DMS153 treated with DMSO at 0.1 percent for 48 hours (cell line): ENCODE data around the gene TREML4.
"Not testable (repeated sequence)": the region's sequence is repeated elsewhere in the genome, so short reads cannot be mapped to it uniquely, and the experiment has no call there.

Experiments used
- DNase-seq: peaks from one replicate; lab custom pipeline; 2025; ENCODE audit not compliant: unreplicated experiment; lab: John Stamatoyannopoulos, UW

TREML4 gene, protein sequence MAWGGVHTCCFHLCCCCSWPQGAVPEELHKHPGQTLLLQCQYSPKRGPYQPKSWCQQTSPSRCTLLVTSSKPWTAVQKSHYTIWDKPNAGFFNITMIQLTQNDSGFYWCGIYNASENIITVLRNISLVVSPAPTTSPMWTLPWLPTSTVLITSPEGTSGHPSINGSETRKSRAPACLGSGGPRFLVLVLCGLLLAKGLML

DNA sequence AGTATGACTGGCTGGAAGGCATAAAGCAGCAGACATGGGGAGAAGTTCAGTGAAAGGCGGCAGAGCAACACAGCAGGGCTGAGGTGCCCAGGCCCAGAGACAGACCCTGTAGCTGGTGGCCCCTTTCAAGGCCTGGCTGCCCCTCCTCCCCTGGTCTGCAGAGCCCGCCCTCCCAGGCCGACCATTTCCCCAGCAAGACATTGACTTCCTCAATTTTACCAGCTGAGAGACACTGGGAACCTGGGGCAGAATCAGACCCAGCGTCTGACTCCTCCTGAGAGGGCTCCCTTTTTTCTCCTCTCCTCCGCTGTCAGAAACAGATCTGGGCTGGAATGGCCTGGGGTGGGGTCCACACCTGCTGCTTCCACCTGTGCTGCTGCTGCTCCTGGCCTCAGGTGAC lies at the start of gene TREML4:
Gene TREML4, plus strand, starts transcription at position 254 of the 400 bp plus-strand sequence. Its CDS starts 79 bp downstream, at position 333.
- DNase-seq: no peak

DNA sequence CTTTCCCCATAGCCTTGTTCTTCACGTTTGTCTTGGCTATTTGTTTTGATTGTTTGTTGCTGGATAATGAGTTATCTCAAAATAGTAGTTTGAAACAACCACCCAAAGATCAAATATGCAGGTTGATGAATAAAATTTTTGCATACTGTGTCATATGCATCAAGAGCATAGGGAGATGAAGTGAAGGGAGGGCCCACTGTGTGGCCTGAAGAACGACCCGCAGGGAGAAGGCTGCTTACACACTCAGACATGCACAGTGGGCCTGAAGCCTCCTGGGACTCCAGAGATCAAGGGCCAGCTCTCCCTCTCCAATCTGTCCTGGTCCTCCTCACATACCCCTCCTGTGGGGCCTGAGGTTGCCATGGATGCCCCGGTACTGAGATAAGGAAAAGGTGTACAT lies 49.0 kb upstream of the TREML4 start:
- no peak for DNase-seq

DNA sequence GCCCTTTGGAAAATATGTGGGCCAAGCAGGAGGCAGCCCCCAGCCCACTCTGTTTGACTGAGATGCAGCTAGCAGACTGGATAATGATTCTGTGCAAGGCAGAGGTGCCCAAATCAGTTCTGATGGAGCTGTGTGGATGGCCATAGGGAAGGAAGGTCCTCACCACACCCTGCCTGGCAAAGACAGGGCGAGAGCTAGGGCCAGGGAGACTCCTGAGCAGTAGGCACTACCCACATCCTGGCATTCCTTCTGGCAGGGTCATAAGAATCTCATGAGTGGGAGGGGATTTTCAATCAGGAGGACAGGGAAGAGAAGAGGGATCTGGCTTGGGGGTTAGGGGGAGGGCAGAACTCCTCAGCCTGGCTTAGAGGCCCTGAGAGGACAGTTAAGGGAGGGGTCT lies 46.6 kb upstream of the TREML4 start:
- no peak for DNase-seq

DNA sequence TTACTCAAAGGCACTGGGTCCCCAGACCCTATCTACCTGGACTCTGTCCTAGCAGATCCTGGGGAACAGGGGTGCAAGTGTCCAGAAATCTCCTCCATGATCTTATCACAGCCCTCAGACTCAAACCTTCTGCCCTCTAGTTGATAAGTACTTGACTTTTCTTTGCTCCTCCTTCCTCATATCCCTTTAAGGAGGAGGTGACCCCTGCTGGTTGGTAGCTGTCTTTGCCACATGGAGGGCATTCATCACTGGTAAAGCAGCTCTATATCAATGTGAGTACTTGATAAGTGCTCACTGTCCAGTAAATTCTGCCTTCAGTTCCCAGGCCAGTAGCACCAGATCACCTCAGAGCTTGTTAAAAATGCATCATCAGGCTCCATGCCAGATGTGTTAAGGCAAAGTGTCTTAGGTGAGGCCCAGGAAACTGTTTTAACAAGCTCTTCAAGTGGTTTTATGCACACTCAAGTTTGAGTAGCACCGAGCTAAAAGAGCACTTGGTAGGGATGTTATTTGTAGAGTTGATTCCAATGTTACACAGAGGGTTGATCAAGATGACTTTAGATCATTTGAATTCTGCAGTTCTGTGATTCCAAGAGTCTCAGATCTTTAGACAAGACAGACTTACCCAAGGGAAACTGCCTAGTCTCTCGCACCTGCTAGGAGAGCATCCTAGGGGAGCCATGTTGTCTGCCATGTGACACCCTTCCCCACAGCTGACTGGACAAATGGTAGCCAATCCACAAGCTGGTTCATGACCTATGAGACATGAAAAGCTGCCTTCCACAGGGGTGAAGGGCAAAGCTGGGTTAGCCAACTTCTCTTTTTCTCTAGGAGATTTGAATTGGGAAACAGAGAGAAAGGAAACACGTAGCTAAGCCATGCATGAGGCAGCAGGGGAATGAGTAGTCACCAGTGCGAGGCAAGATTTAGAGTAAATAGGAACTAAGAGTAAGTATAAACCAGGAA lies 45.8 kb upstream of the TREML4 start:
- DNase-seq: peak; percentile 47

DNA sequence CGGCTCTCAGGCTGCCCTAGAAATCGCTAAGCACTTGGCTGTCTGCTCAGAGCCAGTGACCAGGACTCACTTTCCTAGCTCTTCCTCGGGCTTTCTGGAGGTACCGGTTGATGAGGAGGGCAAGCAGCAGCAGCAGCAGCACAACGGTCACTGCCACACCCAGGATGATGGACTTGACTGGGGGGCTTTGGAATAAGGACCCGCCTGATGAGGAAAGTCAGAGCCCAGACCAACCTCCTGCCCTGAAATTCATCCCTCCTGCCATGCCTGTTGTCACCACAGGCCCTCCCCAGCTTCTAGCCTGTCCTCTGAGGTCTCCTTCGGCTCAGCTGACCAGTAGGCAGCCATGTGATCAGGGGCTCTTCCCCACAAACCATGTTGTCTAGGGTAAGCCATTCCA lies 43.4 kb upstream of the TREML4 start:
- no peak for DNase-seq

DNA sequence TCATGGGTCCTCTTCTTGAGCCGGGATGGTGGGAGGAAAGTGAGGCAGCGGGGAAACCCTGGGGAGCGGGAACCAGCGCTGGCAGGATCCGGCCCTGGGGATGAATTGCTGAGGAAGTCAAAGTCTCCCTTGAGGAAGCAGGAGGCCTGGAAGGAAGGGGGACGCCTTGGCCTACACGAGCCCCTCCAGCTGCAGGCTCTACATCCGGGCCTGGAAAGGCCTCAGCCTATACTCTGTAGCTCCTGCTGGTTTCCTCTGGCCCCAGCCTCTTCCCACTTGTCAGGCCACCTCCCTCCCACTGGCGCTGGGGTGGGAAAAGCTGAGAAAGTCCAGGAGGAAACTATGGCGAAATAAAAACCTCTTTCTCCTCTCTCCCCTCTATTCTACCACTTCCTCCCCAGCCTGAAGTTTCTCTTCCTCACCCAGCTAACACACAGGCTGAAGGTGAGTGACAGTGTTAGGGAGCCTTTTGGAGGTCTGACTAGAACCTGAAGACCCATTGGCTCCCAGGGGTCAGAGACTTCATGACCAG lies 42.1 kb upstream of the TREML4 start:
- DNase-seq: no peak

DNA sequence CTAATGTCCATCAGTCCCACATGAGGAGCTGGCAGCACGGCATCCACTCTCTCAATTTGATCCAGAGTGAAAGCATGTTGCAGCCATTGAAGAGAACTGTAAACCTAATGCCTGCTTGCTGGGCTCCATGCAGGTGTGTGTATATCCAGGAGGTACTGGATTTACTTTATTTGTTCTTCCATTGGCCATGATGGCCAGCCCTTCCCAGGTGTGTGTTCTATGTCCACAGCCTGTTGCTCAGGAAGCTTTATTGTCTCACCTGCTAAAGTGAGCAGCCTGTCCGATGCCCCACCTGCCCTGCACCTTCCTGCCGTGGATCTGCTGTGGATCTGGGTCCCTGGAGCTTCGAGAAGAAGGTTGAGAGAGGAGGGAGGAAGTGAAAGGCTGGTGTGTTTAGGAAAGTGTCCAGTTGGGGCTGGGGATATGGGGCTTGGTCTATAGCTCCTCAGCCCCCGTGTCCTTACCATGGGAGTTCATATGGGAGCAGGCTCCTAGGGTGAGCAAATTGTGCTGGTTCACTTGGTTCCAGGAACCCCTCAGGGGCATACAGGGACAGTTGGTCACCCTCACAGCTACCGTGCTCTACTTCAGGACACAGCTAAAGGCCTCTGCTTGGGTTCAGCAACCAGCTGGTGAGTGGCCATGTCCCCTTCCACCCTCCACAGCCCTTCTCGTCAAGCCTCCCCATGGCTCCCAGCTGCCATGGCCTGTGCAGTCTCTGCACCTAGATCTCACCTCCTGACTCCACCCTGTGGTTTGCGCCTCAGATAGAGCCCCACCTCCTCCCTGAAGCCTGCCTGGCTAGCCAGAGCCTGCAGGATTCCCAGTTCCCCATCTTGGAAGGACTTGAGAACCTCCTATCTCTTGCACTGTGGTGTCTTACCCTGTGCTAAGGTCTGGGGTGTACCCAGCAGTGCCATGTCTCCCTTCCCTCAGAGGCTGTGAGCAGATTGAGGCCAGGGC lies 39.9 kb upstream of the TREML4 start:
- DNase-seq: no peak

DNA sequence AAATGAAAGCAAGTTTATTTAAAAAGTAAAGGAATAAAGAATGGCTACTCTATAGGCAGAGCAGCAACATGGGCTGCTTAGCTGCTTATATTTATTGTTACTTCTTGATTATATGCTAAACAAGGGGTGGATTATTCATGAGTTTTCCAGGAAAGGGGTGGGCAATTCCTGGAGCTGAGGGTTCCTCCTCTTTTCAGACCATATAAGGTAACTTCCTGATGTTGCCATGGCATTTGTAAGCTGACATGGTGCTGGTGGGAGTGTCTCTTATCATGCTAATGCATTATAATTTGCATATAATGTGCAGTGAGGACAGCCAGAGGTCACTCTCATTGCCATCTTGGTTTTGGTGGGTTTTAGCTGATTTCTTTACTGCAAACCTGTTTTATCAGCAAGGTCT lies 39.1 kb upstream of the TREML4 start:
- DNase-seq: not testable (repeated sequence)

DNA sequence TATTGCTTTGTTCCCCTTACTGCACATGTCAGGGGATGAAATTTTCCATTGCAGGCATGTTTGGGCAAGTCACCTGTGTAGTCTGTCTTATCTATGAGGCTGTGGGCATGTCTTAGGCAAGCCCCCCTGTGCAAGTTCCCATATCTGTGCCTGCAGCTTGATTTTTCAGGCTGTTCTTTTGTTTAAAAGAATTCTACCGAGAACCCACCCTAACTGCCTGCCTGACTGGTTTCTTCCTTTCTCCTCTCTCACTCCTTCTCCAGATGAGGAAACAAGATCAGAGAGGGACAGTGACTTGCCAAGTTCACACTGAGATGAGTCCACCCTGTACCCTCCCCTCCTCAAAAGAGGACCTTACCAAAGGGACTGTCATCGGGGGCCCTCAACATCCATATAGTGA lies 38.2 kb upstream of the TREML4 start:
- DNase-seq: no peak

DNA sequence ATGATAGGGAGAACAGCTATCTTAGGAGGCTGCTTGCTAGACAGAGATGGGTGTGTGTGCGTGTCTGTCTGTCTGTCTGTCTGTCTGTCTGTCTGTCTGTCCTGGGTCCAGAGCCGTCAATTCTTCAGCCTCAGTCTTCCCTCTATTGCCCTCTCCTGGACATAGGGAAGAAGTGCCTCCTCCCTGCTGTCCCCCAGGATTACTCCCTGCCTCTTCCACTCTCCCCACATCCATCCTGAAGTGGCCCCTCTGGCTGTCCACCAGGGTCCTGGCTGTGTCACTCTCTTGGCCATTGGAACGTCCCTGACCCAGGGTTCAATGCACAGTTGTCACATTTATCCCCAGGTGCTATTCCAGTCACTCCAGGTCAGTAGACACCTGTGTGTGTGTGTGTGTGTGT lies 37.4 kb upstream of the TREML4 start:
- DNase-seq: no peak

DNA sequence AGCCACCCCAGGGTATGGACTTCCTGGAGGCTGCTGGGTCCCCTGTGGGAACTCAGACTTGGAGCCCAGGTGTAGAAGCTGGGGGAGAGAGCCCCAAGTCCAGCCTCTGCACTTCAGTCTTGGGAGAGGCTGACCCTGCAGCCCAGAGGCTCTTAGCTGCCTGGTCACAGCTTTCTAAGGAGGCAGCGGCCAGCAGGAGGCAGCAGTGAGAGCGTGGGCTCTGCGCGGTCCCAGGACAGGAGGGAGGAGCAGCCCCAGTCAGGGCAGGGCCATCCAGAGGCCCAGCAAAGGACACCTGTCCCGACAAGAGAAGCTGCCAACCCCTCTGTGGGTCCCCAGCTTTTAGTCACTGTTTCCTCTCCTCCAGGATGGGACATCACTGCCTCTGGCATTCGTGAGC lies 36.6 kb upstream of the TREML4 start:
- no peak for DNase-seq

DNA sequence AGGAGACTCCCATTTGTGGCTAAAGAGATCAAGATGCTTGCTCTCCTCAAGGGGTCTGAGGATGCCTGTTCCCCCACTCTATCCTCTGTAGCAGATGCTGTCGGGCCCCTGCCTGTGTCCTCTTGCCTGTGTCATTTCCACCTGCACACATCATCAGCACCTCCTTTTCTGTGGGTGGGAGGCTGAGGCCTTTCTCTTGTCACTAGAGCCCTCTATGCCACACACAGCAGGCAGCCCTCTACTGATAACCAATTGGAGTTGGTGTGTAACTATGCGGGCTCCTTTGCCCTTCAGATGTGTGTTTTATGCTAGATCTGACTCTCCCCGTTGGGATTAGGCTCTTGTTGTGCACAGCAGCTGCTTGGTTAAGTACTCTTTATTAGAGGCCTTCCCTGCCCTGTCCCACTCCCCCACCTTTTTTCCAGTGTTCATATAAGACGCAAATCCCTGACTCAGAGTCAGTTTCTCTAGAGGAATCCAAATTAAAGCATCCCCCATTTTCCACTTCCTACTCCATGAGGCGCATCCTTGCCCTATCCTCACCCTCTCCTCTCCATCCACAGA lies 34.9 kb upstream of the TREML4 start:
- DNase-seq: no peak

DNA sequence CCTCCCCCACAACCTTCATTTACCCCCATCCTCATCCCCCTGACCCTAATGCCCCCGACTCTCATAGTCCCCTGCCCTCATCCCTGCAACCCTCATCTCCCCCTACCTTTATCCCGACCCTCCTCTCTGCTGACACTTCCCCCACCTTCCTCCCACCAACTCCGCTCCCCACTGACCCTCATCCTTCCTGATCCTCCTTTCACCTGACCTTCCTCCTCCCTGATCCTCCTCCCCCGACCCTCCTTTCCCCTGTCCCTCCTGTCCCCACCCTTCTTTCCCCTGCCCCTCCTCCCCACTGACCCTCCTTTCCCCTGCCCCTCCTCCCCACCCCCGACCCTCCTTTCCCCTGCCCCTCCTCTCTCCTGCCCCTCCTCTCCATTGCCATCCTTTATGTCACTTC lies 34.3 kb upstream of the TREML4 start:
- no peak for DNase-seq

DNA sequence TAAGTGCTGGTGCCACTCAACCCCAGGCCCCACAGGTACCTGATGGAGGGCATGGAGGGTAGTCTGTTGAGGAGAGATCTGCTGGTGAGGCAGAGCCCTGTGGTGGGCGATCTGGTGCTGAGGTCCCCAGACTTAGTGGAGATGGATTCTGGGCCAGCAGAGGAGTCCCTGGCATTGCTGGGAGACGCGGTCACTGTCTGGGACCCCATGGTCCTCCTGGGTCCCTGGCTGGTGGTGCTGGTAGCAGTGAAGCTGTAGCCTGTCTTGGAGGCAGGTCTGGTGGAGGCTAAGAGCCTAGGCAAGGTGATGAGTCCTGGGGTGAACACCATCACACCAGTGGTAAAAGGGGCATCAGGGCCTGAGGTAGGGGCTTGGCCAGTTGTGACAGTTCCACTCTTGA lies 33.8 kb upstream of the TREML4 start:
- DNase-seq: no peak

DNA sequence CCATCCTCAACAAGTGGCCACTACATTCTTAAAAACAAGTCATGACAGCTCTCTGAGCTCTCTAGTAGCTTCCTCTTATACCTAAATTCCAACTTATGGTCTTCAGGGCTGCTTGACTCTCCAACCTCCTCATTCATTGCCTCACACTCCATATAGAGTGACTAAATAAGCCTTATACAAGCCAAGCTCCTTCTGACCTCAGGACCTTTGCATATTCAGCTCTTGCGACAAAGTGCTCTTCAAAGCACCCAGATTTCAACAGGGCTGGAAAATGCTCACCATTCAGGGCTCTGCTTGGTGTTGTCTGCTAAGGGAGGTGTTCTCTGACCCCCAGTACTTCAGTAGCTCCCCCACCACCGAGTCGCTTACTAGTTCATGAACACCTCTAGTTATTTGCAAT lies 30.9 kb upstream of the TREML4 start:
- DNase-seq: no peak

DNA sequence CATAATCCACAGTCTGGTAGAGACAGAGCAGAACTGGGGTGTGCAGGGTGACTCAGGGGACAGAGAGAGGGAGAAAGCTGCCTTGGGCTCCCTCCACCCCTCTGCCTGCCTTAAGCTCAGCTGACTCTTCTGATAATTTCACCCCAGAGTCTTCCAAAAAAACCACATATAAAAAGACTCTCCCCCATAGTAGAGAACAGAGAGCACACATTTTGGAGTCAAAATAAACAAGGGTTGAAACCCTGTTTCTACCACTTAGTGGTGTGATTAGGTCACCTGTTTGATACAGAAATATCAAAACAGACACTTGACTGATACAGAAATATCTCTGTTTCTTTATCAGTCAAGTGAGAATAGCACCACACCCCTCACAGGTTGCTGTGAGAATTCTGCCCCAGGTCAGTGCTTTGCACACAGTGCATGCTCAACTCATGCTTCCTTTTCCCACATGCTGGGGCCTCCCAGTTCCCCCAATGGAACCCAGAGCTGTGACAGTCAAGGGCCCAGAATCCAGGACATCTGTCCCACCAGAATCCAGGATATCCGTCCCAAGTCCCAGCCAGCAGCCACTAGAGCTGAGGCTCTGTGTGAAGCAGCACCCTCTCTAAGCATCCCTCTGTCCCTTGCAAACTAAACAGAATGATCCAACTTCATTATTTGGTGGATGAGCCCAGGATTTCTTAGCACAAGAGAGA lies 28.4 kb upstream of the TREML4 start:
- no peak for DNase-seq

DNA sequence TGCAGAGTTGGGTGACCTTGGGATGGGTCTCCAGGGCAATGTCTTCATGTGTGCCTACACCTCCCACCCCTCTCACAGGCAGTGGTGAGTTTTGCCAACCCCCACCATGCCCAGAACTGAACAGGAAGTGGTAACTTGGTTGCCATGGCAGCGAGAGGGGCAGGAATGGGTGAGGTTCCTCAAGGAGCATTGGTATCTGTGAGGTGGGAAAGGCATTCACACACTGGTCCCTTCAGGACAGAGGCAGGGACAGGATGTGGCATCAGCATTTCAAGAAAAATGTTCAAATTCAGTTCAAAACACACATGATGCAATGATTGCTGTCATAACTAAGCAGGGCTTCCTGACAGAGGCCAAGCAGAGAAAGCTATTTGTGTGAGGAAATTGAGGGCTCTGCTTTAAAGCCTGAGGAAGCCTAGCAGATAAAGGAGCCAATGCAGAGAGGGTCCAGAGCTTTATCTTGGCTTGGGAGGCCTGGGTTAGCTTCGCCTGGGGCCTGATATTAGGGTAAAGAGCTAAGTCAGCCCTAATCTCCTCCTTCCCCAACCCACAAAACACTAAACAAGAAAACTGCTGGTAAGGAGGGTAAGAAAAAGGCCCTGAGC lies 27.8 kb upstream of the TREML4 start:
- no peak for DNase-seq

DNA sequence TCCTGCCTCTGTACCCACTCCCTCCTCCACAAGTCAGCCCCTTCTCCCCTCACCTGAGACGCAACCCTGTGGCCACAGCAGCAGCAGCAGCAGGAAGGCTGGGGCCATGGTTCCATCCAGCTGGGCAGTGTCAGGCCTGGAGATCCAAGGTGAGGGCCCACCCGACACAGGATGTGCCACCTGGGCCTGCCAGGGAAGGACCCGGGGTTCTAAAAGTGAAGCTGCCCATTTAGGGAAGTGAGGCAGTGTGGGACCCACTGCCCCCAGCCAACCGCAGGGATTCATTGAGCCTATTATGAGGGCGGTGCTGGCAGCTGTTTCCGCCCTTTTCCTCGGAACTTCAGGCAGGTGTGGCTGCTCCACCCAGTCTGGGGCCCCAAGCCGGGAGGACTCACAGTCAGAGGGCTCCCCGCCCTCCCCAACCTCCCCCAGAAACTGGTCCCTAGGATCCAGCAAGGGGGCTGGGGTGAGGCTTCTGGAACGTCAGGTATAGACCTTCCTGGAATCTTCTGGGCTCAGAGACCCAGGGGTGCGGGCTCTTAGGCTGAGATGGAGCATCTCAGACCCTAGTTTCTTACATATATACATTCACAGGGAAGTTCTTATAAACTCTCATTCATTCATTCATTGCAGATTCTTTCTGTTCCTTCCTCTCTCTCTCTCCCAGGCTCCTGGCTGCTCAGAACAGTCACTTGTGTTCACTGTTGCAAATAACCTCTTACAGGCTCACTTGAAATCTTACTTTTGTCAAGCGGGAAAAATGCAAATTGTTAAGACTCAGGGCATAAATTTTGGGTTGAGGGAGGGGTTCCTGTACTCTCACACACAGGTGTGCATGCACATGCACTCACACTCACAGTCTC lies 27.0 kb upstream of the TREML4 start, which contains the start of gene TREML2:
Gene TREML2, minus strand, starts transcription at position 249 of the 863 bp plus-strand sequence. Its CDS starts 141 bp downstream, at position 108.
- no peak for DNase-seq

DNA sequence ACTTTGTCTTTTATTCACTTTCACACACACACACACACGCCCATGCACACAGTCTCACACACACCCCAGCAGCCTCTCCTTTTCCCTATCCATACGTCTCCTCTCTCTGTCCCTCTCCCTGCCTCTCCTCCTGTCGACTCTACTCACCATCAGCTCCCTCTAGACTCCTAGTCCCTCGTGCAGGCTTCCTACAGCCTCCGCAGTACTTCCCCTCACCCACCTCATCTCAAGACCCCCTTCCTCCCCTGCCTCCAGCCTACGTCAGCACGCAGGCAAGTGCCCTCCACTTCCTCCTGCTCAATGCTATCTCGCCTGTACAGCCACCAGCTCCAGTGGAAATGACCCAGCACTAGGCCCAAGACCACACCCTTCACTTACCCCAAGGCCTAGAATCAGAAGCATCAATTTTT lies 26.4 kb upstream of the TREML4 start:
- no peak for DNase-seq
